SH-SY5Y (cell line): Measurements from ENCODE around the gene TRAK2.

Experiments
- GATA2 ChIP-seq: IDR thresholded peaks from 2 replicates; pipeline ENCODE4 v1.6.1; 2011; ENCODE audit warnings: mild to moderate bottlenecking, low read depth, low read length
- GATA3 ChIP-seq: IDR thresholded peaks from 2 replicates; pipeline ENCODE4 v1.6.1; 2011; ENCODE audit warnings: low read depth, mild to moderate bottlenecking, low read length, moderate library complexity

- TF ChIP-seq GATA3 (no peak), GATA2 (no peak)
These were observed 74.0 kb downstream of the TRAK2 start for GRCh38 chr2:201377218-201377617.
